ENCODE data around the gene SORCS1.

GRCh38 chr10:106957823-106958588 is 206.5 kb downstream of the SORCS1 start:
- TF ChIP-seq CTCF (IDR thresholded peaks at IDR 0.05; ENCODE audit: insufficient read depth, low read length, poor library complexity, severe bottlenecking) (no peak), EZH2phosphoT487 (conservative IDR thresholded peaks at IDR 0.05; ENCODE audit: low read length) (no peak)
